NAMALWA (cell line): Measurements from ENCODE around the gene LRMDA.
"Not testable (repeated sequence)": the region's sequence is repeated elsewhere in the genome, so short reads cannot be mapped to it uniquely, and the experiment has no call there.

Experiments
- DNase-seq: peaks from one replicate; pipeline ENCODE4 v3.0.0-alpha.2; 2015; ENCODE audit warnings: low spot score

Gene LRMDA

GRCh38 chr10:75746356-75746755 lies 314.9 kb downstream of the LRMDA start:
- DNase-seq: no peak

GRCh38 chr10:75750093-75750875 lies 318.9 kb downstream of the LRMDA start:
- not testable (repeated sequence) for DNase-seq

GRCh38 chr10:75751232-75751631 lies 319.8 kb downstream of the LRMDA start:
- no peak for DNase-seq

GRCh38 chr10:75753621-75754020 lies 322.2 kb downstream of the LRMDA start:
- DNase-seq: no peak

- DNase-seq: no peak
Measured at GRCh38 chr10:75754096-75754831, 322.8 kb downstream of the LRMDA start.

- no peak for DNase-seq
Measured at GRCh38 chr10:75755528-75755927, 324.1 kb downstream of the LRMDA start.

- no peak for DNase-seq
Measured at GRCh38 chr10:75761289-75761688, 329.9 kb downstream of the LRMDA start.

GRCh38 chr10:75762431-75762802 lies 331.0 kb downstream of the LRMDA start:
- no peak for DNase-seq

- DNase-seq: no peak
Measured at GRCh38 chr10:75763652-75764051, 332.2 kb downstream of the LRMDA start.

GRCh38 chr10:75764974-75765788 lies 333.8 kb downstream of the LRMDA start:
- DNase-seq: no peak

GRCh38 chr10:75765789-75766096 lies 334.3 kb downstream of the LRMDA start:
- no peak for DNase-seq

- no peak for DNase-seq
Measured at GRCh38 chr10:75766106-75766505, 334.7 kb downstream of the LRMDA start.

- not testable (repeated sequence) for DNase-seq
Measured at GRCh38 chr10:75766752-75767151, 335.3 kb downstream of the LRMDA start.

- no peak for DNase-seq
Measured at GRCh38 chr10:75770626-75771081, 339.2 kb downstream of the LRMDA start.

- no peak for DNase-seq
Measured at GRCh38 chr10:75771606-75772005, 340.2 kb downstream of the LRMDA start.

GRCh38 chr10:75772153-75772887 lies 340.9 kb downstream of the LRMDA start:
- DNase-seq: peak; percentile 5

GRCh38 chr10:75773231-75773780 lies 341.9 kb downstream of the LRMDA start:
- no peak for DNase-seq

- no peak for DNase-seq
Measured at GRCh38 chr10:75773813-75774782, 342.7 kb downstream of the LRMDA start.

- DNase-seq: no peak
Measured at GRCh38 chr10:75774783-75775490, 343.5 kb downstream of the LRMDA start.
